Stimulated activated CD8-positive, alpha-beta memory T cell treated with anti-CD3 and anti-CD28 coated beads, Interleukin-12 subunit alpha, Interleukin-12 subunit beta, amount 100 ng/mL, for 4 hours (primary cell): Measurements from ENCODE around the gene MTO1.
"Not testable (repeated sequence)": the region's sequence is repeated elsewhere in the genome, so short reads cannot be mapped to it uniquely, and the experiment has no call there.

Experiments
- DNase-seq: peaks from one replicate; pipeline ENCODE4 v3.0.0-alpha.2; 2020; ENCODE audit warnings: low read depth

The MTO1 gene

DNA sequence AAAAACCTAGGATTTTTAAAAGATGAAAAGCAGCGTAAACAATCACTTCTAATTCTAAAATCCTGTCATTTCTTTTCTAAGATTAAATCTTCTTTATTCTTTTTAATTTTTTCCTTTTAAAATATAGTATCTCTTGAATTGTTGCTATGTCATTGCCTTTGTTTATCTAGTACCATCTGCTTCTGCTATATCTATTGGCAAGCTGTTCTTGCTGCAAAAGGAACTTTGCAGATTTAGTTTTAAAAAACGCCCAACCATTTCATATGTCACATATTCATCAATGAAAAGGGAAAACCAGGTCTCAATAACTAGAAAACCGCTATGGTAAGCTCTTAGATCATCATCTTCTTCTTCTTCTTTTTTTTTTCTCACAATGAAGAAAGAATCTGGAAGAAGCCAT, 70.8 kb downstream of the MTO1 start:
- no peak for DNase-seq

- DNase-seq, result no peak
Observed at GRCh38 chr6:73534628-73535027, 73.1 kb downstream of the MTO1 start.

- no peak for DNase-seq
Observed at GRCh38 chr6:73537677-73538076, 76.1 kb downstream of the MTO1 start.

- no peak for DNase-seq
Observed at GRCh38 chr6:73538116-73538779, 76.7 kb downstream of the MTO1 start.

GRCh38 chr6:73542481-73542880, 80.9 kb downstream of the MTO1 start:
- DNase-seq, result not testable (repeated sequence)

GRCh38 chr6:73542891-73543290, 81.4 kb downstream of the MTO1 start:
- no peak for DNase-seq

DNA sequence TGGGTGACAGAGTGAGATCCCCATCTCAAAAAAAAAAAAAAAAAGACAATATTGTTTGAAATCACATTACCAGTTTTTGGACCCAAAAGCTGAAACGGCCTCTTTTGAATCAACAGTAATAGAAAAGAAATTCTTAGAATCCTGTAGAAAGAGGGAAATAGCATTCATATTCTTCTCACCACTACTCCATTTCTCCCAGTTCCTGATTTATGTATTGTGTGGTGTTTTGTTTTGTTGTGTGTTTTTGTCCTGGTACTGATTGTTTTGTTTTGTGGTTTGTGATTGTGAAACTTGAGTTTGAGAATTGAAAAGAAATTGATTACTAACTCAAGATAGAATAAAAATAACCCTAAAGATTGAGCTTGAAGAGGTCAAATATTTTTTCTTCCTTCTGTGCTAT, 85.5 kb downstream of the MTO1 start:
- no peak for DNase-seq

DNA sequence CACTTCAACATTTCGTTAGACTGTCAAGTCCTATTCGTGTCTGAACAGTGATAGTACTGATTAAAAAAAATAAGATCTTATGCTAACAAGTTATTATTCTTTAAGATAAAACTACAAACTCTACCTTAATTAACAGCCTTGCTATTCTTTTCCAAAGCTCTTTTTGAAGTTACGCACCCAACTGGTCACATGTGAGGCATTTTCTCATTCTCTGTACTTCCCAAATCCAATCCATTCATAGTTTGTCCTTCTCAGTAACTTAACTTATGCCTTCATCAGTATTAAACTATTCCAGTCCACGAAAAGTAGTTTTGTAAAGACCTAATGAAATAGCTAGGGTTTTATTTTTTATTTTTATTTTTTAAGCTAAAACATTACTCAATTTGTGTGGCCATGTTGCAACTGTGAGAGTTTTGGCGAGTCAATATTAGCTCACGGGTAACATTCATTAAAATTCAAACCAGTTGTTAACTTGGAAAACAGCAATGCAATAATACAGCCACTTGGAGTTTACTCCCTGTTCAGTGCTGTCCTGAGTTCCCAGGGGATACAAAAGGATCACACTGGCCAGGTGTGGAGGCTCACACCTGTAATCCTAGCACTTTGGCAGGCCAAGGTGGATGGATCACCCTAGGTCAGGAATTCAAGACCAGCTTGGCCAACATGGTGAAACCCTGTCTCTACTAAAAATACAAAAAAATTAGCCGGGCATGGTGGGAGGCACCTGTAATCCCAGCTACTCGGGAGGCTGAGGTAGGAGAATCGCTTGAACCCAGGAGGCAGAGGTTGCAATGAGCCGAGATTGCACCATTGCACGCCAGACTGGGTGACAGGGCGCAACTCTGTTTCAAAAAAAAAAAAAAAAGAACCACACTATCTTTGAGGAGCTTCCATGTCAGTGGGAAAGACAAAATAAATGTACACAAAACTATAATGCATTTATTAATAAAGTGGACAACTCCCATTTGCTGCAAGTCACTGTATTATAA, 87.2 kb downstream of the MTO1 start:
- DNase-seq, result no peak

GRCh38 chr6:73551115-73551514, 89.6 kb downstream of the MTO1 start:
- DNase-seq, result not testable (repeated sequence)

DNA sequence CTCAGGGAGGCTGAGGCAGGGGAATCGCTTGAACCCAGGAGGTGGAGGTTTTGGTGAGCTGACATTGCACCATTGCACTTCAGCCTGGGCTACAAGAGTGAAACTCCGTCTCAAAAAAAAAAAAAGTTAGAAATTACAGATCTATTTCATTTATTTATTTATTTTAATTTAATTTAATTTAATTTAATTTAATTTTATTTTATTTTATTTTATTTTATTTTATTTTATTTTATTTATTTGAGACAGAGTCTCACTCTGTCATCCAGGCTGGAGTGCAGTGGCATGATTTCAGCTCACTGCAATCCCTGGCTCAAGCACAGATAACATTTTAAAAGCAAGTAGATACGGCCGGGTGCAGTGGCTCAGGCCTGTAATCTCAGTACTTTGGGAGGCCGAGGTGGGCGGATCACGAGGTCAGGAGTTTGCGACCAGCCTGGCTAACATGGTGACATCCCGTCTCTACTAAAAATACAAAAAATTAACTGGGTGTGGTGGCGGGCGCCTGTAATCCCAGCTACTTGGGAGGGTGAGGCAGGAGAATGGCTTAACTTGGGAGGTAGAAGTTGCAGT, 93.9 kb downstream of the MTO1 start:
- not testable (repeated sequence) for DNase-seq

GRCh38 chr6:73556836-73557235, 95.3 kb downstream of the MTO1 start:
- DNase-seq, result no peak
